NK-92 (cell line): ENCODE data around the gene CTSG.
"Not testable (repeated sequence)": the region's sequence is repeated elsewhere in the genome, so short reads cannot be mapped to it uniquely, and the experiment has no call there.

Experiments
- DNase-seq: peaks from one replicate; lab custom pipeline; 2025; ENCODE audit not compliant: unreplicated experiment; lab: John Stamatoyannopoulos, UW

CTSG gene

DNA sequence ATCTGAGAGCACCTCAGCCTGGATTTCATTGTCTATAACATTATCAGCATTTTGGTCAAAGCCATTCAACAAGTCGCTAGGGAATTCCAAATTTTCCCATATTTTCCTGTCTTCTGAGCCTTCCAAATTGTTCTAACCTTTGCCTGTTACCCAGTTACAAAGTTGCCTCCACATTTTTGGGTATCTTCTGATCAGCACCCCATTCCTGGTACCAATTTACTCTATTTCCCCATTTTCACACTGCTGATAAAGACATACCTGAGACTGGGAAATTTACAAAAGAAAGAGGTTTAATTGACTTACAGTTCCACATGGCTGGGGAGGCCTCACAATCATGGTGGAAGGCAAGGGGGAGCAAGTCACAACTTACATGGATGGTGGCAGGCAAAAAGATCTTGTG, 27.0 kb downstream of the CTSG start:
- not testable (repeated sequence) for DNase-seq

DNA sequence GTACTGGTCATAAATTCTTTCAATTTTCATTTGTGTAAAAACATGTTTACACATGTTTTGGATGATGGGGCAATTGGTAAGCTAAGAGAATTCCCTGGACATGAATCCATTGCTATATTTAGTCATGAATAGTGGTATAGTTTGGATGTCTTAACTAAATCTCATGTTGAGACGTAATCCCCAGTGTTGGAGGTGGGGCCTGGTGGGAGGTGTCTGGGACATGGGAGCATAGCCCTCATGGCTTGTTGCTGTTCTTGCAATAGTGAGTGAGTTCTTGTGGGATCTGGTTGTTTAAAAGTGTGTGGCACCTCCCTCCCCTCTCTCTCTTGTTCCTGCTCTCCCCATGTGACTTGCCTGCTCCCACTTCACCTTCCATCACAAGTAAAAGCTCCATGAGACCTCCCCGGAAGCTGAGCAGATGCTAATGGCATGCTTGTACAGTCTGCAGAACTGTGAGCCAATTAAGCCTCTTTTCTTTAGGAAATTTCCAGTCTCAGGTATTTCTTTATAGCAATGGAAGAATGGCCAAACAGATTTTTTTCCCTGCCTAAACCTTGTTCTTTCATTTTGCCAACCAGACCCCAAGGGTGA, 33.6 kb downstream of the CTSG start:
- DNase-seq, result no peak

DNA sequence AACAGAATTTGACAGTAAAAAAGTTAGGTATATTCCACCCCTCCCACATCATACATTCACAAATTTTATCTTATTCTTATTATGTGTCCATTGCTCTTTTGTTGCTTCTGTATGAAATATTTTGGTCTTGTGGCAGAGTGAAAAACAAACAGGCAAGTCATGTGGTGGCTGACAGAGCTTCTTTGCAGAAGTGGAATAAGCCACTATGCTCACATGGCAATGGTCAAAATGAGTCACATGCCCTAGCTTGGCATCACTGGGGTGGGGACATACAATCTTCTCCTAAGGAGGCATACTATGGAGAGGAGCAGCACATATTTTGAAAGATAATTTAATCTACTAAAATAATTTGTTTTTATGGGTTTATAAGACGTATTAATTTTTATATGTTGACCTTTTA, 40.3 kb downstream of the CTSG start:
- DNase-seq, result no peak

DNA sequence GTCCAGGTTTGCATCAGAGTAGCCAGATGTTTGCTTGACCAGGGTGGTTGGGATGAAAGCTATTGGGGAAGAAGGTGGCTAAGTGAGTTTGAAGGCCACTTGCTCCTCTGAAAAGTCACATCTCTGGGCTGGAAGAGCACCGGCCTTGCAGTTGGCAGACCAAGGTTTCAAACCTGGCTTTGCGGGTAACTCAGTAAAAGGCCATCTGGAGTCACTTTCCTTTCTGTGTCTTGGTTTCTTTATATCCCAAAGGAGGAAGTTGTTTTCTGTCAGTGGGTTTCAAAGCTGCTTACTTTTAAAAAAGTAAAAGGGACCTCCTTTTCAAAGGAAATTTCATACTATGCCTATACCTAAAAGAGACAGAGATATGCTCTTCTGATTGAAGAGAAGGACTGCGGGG, 41.8 kb downstream of the CTSG start:
- DNase-seq, result no peak

- not testable (repeated sequence) for DNase-seq
Observed at GRCh38 chr14:24525877-24526620, 50.0 kb downstream of the CTSG start.
